Measurements from ENCODE around the gene FIBP.

Gene FIBP

GRCh38 chr11:65887723-65888162, 528 bp downstream of the FIBP start:
- peak in 1 of 6 experiments; percentile 55 for DNase-seq

GRCh38 chr11:65886826-65887722, 1.2 kb downstream of the FIBP start:
- DNase-seq, result no peak

GRCh38 chr11:65885808-65886536, 2.3 kb downstream of the FIBP start:
- DNase-seq, result no peak

GRCh38 chr11:65885231-65885630, 3.0 kb downstream of the FIBP start:
- no peak for DNase-seq

- peak; percentile 51 to 84 (median 76) for DNase-seq
Observed at GRCh38 chr11:65884716-65885092, 3.6 kb downstream of the FIBP start.

- DNase-seq, result no peak
Observed at GRCh38 chr11:65883786-65884715, 4.2 kb downstream of the FIBP start.

GRCh38 chr11:65883058-65883761, 5.1 kb downstream of the FIBP start:
- DNase-seq, result no peak

GRCh38 chr11:65882120-65883057, 5.9 kb downstream of the FIBP start:
- no peak for DNase-seq

- DNase-seq, result no peak
Observed at GRCh38 chr11:65880844-65881421, 7.3 kb downstream of the FIBP start.

GRCh38 chr11:65880027-65880426, 8.2 kb downstream of the FIBP start:
- DNase-seq, result no peak

GRCh38 chr11:65879617-65880016, 8.7 kb downstream of the FIBP start, which contains the start of gene CTSW:
TSS of gene CTSW (plus strand) at chr11:65879837. CDS start at chr11:65879855, 18 bp downstream.
- DNase-seq, result peak in 2 of 6 experiments; percentile 15 to 22

GRCh38 chr11:65873318-65874156, 14.7 kb downstream of the FIBP start:
- DNase-seq, result peak; percentile 90 to 98 (median 96)

- no peak for DNase-seq
Observed at GRCh38 chr11:65872586-65873317, 15.5 kb downstream of the FIBP start, which contains the start of gene EFEMP2. TSS of gene EFEMP2 (minus strand) at chr11:65872800. CDS start at chr11:65872354, 446 bp downstream.

- no peak for DNase-seq
Observed at GRCh38 chr11:65871811-65872548, 16.3 kb downstream of the FIBP start.

GRCh38 chr11:65870706-65871681, 17.3 kb downstream of the FIBP start:
- no peak for DNase-seq

- no peak for DNase-seq
Observed at GRCh38 chr11:65870307-65870658, 18.0 kb downstream of the FIBP start.
